AG20443 (cell line): ENCODE data around the gene CFAP210.
"Not testable (repeated sequence)": the region's sequence is repeated elsewhere in the genome, so short reads cannot be mapped to it uniquely, and the experiment has no call there.

Source experiments
- DNase-seq: peaks from one replicate; pipeline ENCODE4 v3.0.0; 2012; ENCODE audit warnings: low spot score, mixed read lengths

The CFAP210 gene

DNA sequence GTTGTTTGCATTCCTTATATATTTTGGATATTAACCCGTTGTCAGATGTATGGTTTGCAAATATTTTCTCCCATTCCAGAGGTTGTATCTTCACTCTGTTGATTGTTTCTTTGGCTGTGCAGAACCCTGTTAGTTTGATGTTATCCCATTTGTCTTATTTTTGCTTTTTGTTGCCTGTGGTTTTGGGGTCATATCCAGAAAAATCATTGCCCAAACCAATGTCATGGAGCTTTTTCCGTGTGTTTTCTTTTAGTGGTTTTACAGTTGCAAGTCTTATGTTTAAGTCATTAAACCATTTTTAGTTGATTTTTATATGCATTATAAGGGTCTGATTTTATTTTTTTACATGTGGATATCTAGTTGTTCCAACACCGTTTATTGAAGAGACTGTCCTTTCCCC lies 74.3 kb downstream of the CFAP210 start:
- DNase-seq = no peak

DNA sequence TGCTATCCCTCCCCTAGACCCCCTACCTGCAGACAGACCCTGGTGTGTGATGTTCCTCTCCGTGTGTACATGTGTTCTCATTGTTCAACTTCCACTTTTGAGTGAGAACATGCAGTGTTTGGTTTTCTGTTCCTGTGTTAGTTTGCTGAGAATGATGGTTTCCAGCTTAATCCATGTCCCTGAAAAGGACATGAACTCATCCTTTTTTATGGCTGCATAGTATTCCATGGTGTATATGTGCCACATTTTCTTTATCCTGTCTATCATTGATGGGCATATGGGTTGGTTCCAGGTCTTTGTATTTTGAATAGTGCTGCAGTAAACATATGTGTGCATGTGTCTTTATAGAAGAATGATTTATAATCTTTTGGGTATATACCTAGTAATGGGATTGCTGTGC lies 78.2 kb downstream of the CFAP210 start:
- DNase-seq = not testable (repeated sequence)

DNA sequence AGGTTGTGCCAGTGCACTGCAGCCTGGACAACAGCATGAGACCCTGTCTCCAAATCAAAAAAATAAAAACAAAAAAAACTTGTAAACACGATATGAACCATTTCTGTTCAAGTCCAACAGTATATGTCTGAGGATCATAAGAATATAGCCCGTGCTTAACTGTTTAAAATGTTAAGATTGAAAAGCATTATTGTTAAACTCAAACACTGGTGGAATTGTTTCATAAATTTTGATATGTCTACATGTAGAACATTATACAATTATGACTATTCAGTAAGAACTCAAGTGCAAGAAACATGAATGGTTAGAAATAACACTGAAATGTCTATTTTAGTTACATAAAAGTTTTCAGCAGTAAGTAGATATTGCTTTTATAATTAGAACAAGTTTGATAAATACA lies 80.3 kb downstream of the CFAP210 start:
- DNase-seq = no peak

DNA sequence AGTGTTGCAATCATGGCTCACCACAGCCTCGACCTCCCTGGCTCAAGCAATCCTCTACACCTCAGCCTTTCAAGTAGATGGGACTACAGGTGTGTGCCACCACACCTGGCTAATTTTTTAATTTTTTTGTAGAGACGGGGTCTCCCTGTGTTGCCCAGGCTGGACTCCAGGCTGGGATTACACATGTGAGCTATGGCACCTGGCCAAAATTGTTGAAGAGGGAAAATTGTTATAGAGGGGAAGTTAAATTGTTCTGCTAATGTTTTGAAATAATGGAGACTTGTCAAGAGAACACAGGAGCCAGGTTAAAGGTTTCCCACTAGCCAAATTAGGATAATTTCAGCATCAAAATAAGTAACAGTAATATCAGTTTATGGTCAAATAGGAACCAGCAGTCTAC lies 84.9 kb downstream of the CFAP210 start:
- no peak for DNase-seq

DNA sequence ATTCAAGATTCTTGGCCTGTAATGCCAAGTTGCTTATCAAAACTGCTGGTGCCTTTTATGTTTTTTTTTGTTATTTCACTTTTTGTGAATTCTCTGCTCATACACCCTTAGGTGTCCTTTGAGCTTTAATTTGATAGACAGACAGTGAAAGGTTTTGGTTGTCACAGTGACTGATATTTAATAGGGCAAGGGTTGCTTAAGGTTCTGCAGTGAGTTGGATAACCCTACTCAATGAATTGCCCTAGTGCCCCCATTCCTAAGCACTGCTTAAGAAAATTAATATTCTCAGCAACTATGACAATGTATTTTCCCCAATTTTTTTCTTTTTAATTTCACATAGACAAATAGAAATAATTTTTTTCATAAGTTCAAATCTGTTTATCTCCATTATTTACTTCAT lies 94.6 kb downstream of the CFAP210 start:
- no peak for DNase-seq

DNA sequence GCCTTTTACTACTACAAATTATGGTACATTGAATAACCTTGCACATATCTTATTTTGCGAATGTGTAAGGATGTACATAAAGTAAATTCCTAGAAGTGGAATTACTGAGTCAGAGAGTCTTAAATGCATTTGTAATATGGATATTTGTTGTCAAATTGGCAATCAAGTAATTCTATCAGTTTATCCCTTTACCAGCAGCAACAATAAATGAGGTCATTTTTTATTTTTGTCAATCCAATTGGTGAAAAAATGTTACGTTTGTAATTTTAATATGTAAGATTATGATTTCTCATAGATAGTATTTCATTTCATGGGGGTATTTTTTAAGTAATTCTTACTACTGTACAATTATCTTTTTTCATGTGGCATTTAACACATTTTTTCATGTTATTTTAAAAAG lies 95.2 kb downstream of the CFAP210 start:
- no peak for DNase-seq

DNA sequence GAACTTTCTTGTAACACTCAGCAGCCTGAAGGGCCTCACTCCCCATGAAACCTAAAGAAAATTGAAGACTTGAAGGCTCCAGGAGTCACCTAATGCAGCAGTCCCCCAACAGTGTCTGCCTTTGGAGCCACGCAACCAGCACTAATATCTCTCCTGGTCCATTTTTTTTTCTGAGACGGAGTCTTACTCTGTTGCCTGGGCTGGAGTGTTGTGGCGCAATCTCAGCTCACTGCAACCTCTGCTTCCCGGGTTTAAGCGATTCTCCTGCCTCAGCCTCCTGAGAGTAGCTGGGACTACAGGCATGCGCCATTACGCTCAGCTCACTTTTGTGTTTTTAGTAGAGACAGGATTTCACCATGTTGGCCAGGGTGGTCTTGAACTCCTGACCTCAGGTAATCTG lies 97.7 kb downstream of the CFAP210 start:
- DNase-seq = not testable (repeated sequence)
